Mesodermal cell (in vitro differentiated cells): ENCODE measurements around the gene PLD2. TPM values are rescaled to one million over a fixed set of nuclear protein-coding genes. Genes with fewer than 3 reads are reported as not detected.

ENCODE experiments used
- H3K27ac ChIP-seq: 2 replicates; pipeline ENCODE4 v1.7.0; 2013; ENCODE audit warnings: mild to moderate bottlenecking, low read depth, low read length, moderate library complexity; ENCODE audit not compliant: severe bottlenecking
- H3K36me3 ChIP-seq: 2 replicates; pipeline ENCODE4 v1.7.1; 2013; ENCODE audit warnings: mild to moderate bottlenecking, low read length, moderate library complexity; ENCODE audit not compliant: control insufficient read depth, insufficient read depth
- H3K4me1 ChIP-seq: one replicate; pipeline ENCODE4 v1.7.1; 2013; ENCODE audit warnings: mild to moderate bottlenecking, low read length; ENCODE audit not compliant: insufficient read depth, control insufficient read depth, poor library complexity, severe bottlenecking
- H3K4me3 ChIP-seq: 2 replicates; pipeline ENCODE4 v1.7.0; 2013; ENCODE audit warnings: low read length, control low read depth, mild to moderate bottlenecking; ENCODE audit not compliant: insufficient read depth, poor library complexity, severe bottlenecking; ENCODE audit errors: extremely low read depth
- H3K9me3 ChIP-seq: 2 replicates; pipeline ENCODE4 v1.7.1; 2013; ENCODE audit warnings: mild to moderate bottlenecking, low read length, moderate library complexity; ENCODE audit not compliant: control insufficient read depth
- WGBS, 2 experiments: methylation state at CpG; one replicate each; pipeline ENCODE4 v1.1.5; 2013; ENCODE audit warnings: missing lambda C conversion rate in 2 of 2; ENCODE audit not compliant: insufficient coverage in 2 of 2; 5-methylcytosine and 5-hydroxymethylcytosine counted together
- polyA plus RNA-seq, 2 experiments: library from polyadenylated mRNA; stranded (reverse); fragments of 50-300 nt; gene quantifications; one replicate each; pipeline ENCODE4 v1.2.3, GENCODE V29; 2013

PLD2 gene
- 37.8 TPM for polyA plus RNA-seq (2013, experiment 1 of 2)
- 39.4 TPM for polyA plus RNA-seq (2013, experiment 2 of 2)

- no peaks in the 10 kb centered on the region for H3K9me3 ChIP-seq
- H3K4me3 ChIP-seq, result peak within 1 kb of the TSS; percentile 68
- H3K36me3 ChIP-seq, result peaks cover 33% of the 10 kb centered on the region
- H3K4me1 ChIP-seq, result peaks cover 4% of the 10 kb centered on the region
- WGBS, 2 experiments, result 0 to 1% methylated on average over 58 to 72 of the region's 106 CpGs
- no peak within 1 kb of the TSS for H3K27ac ChIP-seq
Measured at GRCh38 chr17:4806777-4807604, at the start of gene PLD2. Gene PLD2, plus strand, starts transcription at chr17:4807152. Its CDS starts 621 bp downstream, at chr17:4807773.

GRCh38 chr17:4759776-4760236 lies 47.1 kb upstream of the PLD2 start:
- Histone ChIP-seq H3K4me1 (no peaks in the 10 kb centered on the region), H3K27ac (no peak overlapping the region), H3K4me3 (no peak overlapping the region), H3K9me3 (no peaks in the 10 kb centered on the region), H3K36me3 (no peaks in the 10 kb centered on the region)
- 96 to 97% methylated on average over 4 to 10 of the region's 10 CpGs for WGBS, 2 experiments

GRCh38 chr17:4764595-4764994 lies 42.4 kb upstream of the PLD2 start:
- Histone ChIP-seq H3K4me1 (peaks cover 3% of the 10 kb centered on the region), H3K9me3 (no peaks in the 10 kb centered on the region), H3K36me3 (no peaks in the 10 kb centered on the region), H3K27ac (no peak overlapping the region), H3K4me3 (no peak overlapping the region)
- 100% methylated on average over 1 of the region's 3 CpGs; no CpG with 5 or more reads in 1 of the 2 experiments for WGBS, 2 experiments

DNA sequence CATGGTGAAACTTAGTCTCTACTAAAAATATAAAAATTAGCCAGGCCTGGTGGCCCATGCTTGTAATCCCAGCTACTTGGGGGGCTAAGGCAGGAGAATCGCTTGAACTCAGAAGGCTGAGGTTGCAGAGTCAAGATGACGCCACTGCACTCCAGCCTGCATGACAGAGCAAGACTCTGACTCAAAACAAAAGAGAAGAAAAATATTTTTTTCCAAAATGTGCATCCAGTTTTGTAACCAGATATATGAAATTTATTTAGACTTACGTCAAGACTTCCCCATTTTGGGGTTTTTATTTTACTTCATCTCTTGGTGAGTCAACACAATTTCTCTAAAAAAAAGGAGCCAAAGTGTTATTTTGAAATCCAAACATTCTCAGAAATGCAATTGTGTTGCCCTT lies 40.8 kb upstream of the PLD2 start:
- H3K27ac ChIP-seq, result no peak overlapping the region
- H3K36me3 ChIP-seq, result no peaks in the 10 kb centered on the region
- WGBS, 2 experiments, result 93 to 100% methylated on average over 1 to 3 of the region's 3 CpGs
- H3K9me3 ChIP-seq, result no peaks in the 10 kb centered on the region
- H3K4me3 ChIP-seq, result no peak overlapping the region
- peaks cover 6% of the 10 kb centered on the region for H3K4me1 ChIP-seq

DNA sequence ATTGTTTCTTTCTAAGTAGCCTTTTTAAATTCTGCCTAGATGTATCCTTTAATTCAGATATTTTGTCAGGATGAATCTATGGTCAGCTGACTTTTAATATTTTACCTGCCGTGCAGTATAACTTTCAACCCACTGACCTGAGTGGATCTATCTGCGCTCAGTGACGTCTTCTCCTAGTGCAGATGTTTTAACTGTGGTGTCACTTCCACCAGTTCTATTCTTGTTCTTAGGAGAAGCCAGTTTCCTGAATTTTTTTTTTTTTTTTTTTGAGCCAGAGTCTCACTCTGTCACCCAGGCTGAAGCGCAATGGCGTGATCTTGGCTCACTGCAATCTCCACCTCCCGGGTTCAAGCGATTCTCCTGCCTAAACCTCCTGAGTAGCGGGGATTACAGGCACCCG lies 40.2 kb upstream of the PLD2 start:
- 91 to 96% methylated on average over 5 to 7 of the region's 9 CpGs for WGBS, 2 experiments
- no peak overlapping the region for H3K4me3 ChIP-seq
- no peaks in the 10 kb centered on the region for H3K9me3 ChIP-seq
- H3K36me3 ChIP-seq, result no peaks in the 10 kb centered on the region
- H3K27ac ChIP-seq, result no peak overlapping the region
- peaks cover 6% of the 10 kb centered on the region for H3K4me1 ChIP-seq

DNA sequence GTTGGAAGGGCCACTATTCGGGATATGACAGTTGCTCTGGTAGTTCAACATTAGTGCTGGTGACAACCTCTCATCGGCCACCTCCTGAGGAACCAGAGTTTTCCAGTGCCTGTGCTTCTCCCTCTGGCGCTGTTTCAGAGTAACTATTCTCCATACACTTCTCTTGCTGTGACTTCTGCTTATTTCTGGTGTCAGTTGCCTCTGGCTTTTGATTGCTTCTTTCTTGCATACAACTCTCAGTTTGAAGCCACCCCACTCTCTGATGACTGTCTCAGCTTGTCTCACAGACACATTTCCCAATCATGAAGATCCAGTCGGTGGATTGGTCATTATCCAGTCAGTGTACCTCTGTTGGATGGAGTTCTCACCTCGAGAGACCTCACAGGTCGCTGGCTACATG lies 38.7 kb upstream of the PLD2 start:
- Histone ChIP-seq H3K36me3 (no peaks in the 10 kb centered on the region), H3K4me3 (no peak overlapping the region), H3K4me1 (peaks cover 6% of the 10 kb centered on the region), H3K9me3 (no peaks in the 10 kb centered on the region), H3K27ac (no peak overlapping the region)
- WGBS, 2 experiments, result 83 to 89% methylated on average over 3 to 4 of the region's 6 CpGs

- H3K36me3 ChIP-seq, result no peaks in the 10 kb centered on the region
- no peak overlapping the region for H3K4me3 ChIP-seq
- H3K27ac ChIP-seq, result no peak overlapping the region
- H3K9me3 ChIP-seq, result no peaks in the 10 kb centered on the region
- H3K4me1 ChIP-seq, result peaks cover 6% of the 10 kb centered on the region
- WGBS, 2 experiments, result 89 to 100% methylated on average over 2 of the region's 2 CpGs
Measured at GRCh38 chr17:4769628-4770027, 37.3 kb upstream of the PLD2 start.

DNA sequence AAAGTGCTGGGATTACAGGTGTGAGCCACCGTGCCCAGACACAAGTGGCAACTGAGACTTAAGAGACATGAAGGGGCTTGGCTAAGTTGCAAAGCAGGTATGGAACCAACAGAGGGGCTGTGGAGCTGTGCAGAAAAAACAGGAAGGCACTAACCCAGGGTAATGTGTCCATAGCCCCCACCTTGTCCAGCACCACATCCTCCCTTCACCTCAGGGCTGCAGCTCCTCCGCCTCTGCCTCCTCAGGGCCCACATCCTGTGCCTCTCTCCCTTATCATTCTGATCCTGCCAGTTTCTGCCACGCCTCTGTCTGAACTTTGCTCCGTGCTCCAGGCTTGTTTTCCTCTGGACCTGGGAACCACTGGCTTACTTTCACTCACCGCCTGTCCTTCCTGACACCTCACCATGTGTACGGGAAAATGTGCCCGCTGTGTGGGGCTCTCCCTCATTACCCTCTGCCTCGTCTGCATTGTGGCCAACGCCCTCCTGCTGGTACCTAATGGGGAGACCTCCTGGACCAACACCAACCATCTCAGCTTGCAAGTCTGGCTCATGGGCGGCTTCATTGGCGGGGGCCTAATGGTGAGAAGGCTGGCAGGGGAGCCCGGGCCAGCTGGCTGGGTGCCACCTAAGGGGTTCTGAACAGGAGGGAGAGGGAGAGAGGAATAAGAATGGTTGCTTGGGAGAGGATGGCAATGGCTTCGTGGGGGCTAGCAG lies 35.3 kb upstream of the PLD2 start, which contains the start of gene TM4SF5:
TSS of gene TM4SF5 (plus strand) at position 368 of the 716 bp plus-strand sequence. CDS start at position 405, 37 bp downstream.
- Histone ChIP-seq H3K27ac (no peak within 1 kb of the TSS), H3K36me3 (no peaks in the 10 kb centered on the region), H3K9me3 (no peaks in the 10 kb centered on the region), H3K4me1 (peaks cover 3% of the 10 kb centered on the region), H3K4me3 (no peak within 1 kb of the TSS)
- 84 to 89% methylated on average over 10 to 11 of the region's 13 CpGs for WGBS, 2 experiments

- H3K4me3 ChIP-seq, result no peak overlapping the region
- peaks cover 3% of the 10 kb centered on the region for H3K4me1 ChIP-seq
- H3K9me3 ChIP-seq, result no peaks in the 10 kb centered on the region
- 78 to 81% methylated on average over 7 to 8 of the region's 10 CpGs for WGBS, 2 experiments
- no peaks in the 10 kb centered on the region for H3K36me3 ChIP-seq
- H3K27ac ChIP-seq, result no peak overlapping the region
Measured at GRCh38 chr17:4772235-4772613, 34.7 kb upstream of the PLD2 start.

- H3K4me3 ChIP-seq, result no peak overlapping the region
- H3K4me1 ChIP-seq, result no peaks in the 10 kb centered on the region
- peak overlapping the region; percentile 45 for H3K27ac ChIP-seq
- H3K36me3 ChIP-seq, result no peaks in the 10 kb centered on the region
- 83 to 85% methylated on average over 6 to 9 of the region's 9 CpGs for WGBS, 2 experiments
- H3K9me3 ChIP-seq, result no peaks in the 10 kb centered on the region
Measured at GRCh38 chr17:4777969-4778760, 28.8 kb upstream of the PLD2 start.
